WTC11 (cell line): Measurements from ENCODE around the gene MTA3.

Experiments used
- CTCF ChIP-seq: fragments of 200-600 bp; IDR thresholded peaks from 2 replicates; pipeline ENCODE4 v1.8.0; 2022; ENCODE audit warnings: antibody characterized with exemption
- EMX1 ChIP-seq: fragments of 250-450 bp; sonication (Bioruptor Pico); IDR thresholded peaks from 2 replicates; pipeline ENCODE4 v1.8.0; 2021; ENCODE audit warnings: mild to moderate bottlenecking
- FOXP1 ChIP-seq: sonication (generic); formaldehyde crosslinking; IDR thresholded peaks from 2 replicates; pipeline ENCODE4 v1.8.0; 2022; ENCODE audit warnings: missing genetic modification reagents, mild to moderate bottlenecking, moderate library complexity, borderline replicate concordance
- IRF2 ChIP-seq: sonication (generic); formaldehyde crosslinking; IDR thresholded peaks from 2 replicates; pipeline ENCODE4 v1.8.0; 2022; ENCODE audit warnings: low read depth, missing genetic modification reagents, borderline replicate concordance
- NFE2L1 ChIP-seq: sonication (generic); formaldehyde crosslinking; IDR thresholded peaks from 2 replicates; pipeline ENCODE4 v1.8.1; 2023; ENCODE audit warnings: missing genetic modification reagents
- NR2C2 ChIP-seq: sonication (generic); formaldehyde crosslinking; IDR thresholded peaks from 2 replicates; pipeline ENCODE4 v1.8.0; 2022; ENCODE audit warnings: mild to moderate bottlenecking, missing genetic modification reagents
- PREB ChIP-seq: sonication (generic); formaldehyde crosslinking; IDR thresholded peaks from 2 replicates; pipeline ENCODE4 v1.8.1; 2022; ENCODE audit warnings: mild to moderate bottlenecking, missing genetic modification reagents, moderate library complexity, borderline replicate concordance
- TEAD4 ChIP-seq: sonication (generic); formaldehyde crosslinking; IDR thresholded peaks from 2 replicates; pipeline ENCODE4 v1.8.0; 2022; ENCODE audit warnings: mild to moderate bottlenecking, missing genetic modification reagents
- USF2 ChIP-seq: sonication (generic); formaldehyde crosslinking; IDR thresholded peaks from 2 replicates; pipeline ENCODE4 v1.8.1; 2023; ENCODE audit warnings: mild to moderate bottlenecking, missing genetic modification reagents, moderate library complexity
- ZNF121 ChIP-seq: sonication (generic); formaldehyde crosslinking; IDR thresholded peaks from 2 replicates; pipeline ENCODE4 v1.8.0; 2023; ENCODE audit warnings: missing genetic modification reagents
- ZNF423 ChIP-seq: fragments of 250-450 bp; sonication (Bioruptor Pico); IDR thresholded peaks from 2 replicates; pipeline ENCODE4 v2.1.2; 2022; ENCODE audit warnings: mild to moderate bottlenecking, moderate library complexity
- TF ChIP-seq, protein P1 (sequence below): sonication (generic); formaldehyde crosslinking; IDR thresholded peaks from 2 replicates; pipeline ENCODE4 v1.8.0; 2022; ENCODE audit warnings: mild to moderate bottlenecking, missing genetic modification reagents
- TF ChIP-seq, protein P2 (sequence below): sonication (generic); formaldehyde crosslinking; IDR thresholded peaks from 2 replicates; pipeline ENCODE4 v1.8.0; 2023; ENCODE audit warnings: missing genetic modification reagents

GRCh38 chr2:42755191-42755880 lies 186.9 kb downstream of the MTA3 start:
- no peak for TF ChIP-seq CTCF
- no peak for TF ChIP-seq PREB
- no peak for TF ChIP-seq IRF2 (CRISPR knock-in tag)
- no peak for TF ChIP-seq TEAD4 (CRISPR knock-in tag)
- TF ChIP-seq FOXP1 (CRISPR knock-in tag) = no peak
- TF ChIP-seq ZNF121 (CRISPR knock-in tag) = no peak
- TF ChIP-seq USF2 (CRISPR knock-in tag) = no peak
- no peak for TF ChIP-seq EMX1 (CRISPR knock-in tag)
- TF ChIP-seq NR2C2 (CRISPR knock-in tag) = no peak
- TF ChIP-seq, protein P1, sequence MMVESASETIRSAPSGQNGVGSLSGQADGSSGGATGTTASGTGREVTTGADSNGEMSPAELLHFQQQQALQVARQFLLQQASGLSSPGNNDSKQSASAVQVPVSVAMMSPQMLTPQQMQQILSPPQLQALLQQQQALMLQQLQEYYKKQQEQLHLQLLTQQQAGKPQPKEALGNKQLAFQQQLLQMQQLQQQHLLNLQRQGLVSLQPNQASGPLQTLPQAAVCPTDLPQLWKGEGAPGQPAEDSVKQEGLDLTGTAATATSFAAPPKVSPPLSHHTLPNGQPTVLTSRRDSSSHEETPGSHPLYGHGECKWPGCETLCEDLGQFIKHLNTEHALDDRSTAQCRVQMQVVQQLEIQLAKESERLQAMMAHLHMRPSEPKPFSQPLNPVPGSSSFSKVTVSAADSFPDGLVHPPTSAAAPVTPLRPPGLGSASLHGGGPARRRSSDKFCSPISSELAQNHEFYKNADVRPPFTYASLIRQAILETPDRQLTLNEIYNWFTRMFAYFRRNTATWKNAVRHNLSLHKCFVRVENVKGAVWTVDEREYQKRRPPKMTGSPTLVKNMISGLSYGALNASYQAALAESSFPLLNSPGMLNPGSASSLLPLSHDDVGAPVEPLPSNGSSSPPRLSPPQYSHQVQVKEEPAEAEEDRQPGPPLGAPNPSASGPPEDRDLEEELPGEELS = no peak
- no peak for TF ChIP-seq ZNF423 (CRISPR knock-in tag)
- no peak for TF ChIP-seq NFE2L1
- TF ChIP-seq, protein P2, sequence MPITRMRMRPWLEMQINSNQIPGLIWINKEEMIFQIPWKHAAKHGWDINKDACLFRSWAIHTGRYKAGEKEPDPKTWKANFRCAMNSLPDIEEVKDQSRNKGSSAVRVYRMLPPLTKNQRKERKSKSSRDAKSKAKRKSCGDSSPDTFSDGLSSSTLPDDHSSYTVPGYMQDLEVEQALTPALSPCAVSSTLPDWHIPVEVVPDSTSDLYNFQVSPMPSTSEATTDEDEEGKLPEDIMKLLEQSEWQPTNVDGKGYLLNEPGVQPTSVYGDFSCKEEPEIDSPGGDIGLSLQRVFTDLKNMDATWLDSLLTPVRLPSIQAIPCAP (CRISPR knock-in tag) = no peak
